GM19035 (cell line): ENCODE measurements around the gene KRTAP2-4.
"Not testable (repeated sequence)": the region's sequence is repeated elsewhere in the genome, so short reads cannot be mapped to it uniquely, and the experiment has no call there.

Source experiments
- ATAC-seq: cut with Tn5 transposase; IDR thresholded peaks from one replicate; pipeline ENCODE4 v1.9.1; 2021; ENCODE audit not compliant: unreplicated experiment

KRTAP2-4 gene

GRCh38 chr17:41037853-41038350 is 27.8 kb downstream of the KRTAP2-4 start:
- ATAC-seq: no peak

GRCh38 chr17:41034346-41034935 is 31.2 kb downstream of the KRTAP2-4 start, which contains the start of gene KRTAP1-3:
TSS of gene KRTAP1-3 (minus strand) at chr17:41034874. CDS start at chr17:41034821, 53 bp downstream.
- not testable (repeated sequence) for ATAC-seq

GRCh38 chr17:41029633-41030245 is 35.9 kb downstream of the KRTAP2-4 start, which contains the start of gene KRTAP1-4:
TSS of gene KRTAP1-4 (minus strand) at chr17:41030195. CDS start at chr17:41030078, 117 bp downstream.
- no peak for ATAC-seq

- no peak for ATAC-seq
Observed at GRCh38 chr17:41026715-41027471, 38.8 kb downstream of the KRTAP2-4 start, which contains the start of gene KRTAP1-5. TSS of gene KRTAP1-5 (minus strand) at chr17:41027208. CDS start at chr17:41027155, 53 bp downstream.

GRCh38 chr17:41024697-41025096 is 41.0 kb downstream of the KRTAP2-4 start:
- ATAC-seq: no peak

- ATAC-seq: no peak
Observed at GRCh38 chr17:41020336-41020735, 45.3 kb downstream of the KRTAP2-4 start.

- ATAC-seq: no peak
Observed at GRCh38 chr17:41019415-41019814, 46.3 kb downstream of the KRTAP2-4 start.

- no peak for ATAC-seq
Observed at GRCh38 chr17:41018541-41018940, 47.1 kb downstream of the KRTAP2-4 start.

GRCh38 chr17:41016578-41017215 is 49.0 kb downstream of the KRTAP2-4 start:
- ATAC-seq: no peak

GRCh38 chr17:41015454-41015853 is 50.2 kb downstream of the KRTAP2-4 start:
- ATAC-seq: no peak
